ENCODE data around the gene SH3PXD2B.

SH3PXD2B gene

GRCh38 chr5:172311605-172312004, 142.7 kb downstream of the SH3PXD2B start:
- H3K4me3 ChIP-seq (ENCODE audit: control insufficient read depth, low read depth, low read length): no peak overlapping the region
- TF ChIP-seq, protein P1, sequence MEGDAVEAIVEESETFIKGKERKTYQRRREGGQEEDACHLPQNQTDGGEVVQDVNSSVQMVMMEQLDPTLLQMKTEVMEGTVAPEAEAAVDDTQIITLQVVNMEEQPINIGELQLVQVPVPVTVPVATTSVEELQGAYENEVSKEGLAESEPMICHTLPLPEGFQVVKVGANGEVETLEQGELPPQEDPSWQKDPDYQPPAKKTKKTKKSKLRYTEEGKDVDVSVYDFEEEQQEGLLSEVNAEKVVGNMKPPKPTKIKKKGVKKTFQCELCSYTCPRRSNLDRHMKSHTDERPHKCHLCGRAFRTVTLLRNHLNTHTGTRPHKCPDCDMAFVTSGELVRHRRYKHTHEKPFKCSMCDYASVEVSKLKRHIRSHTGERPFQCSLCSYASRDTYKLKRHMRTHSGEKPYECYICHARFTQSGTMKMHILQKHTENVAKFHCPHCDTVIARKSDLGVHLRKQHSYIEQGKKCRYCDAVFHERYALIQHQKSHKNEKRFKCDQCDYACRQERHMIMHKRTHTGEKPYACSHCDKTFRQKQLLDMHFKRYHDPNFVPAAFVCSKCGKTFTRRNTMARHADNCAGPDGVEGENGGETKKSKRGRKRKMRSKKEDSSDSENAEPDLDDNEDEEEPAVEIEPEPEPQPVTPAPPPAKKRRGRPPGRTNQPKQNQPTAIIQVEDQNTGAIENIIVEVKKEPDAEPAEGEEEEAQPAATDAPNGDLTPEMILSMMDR (IDR thresholded peaks at IDR 0.05; ENCODE audit: control insufficient read depth, insufficient read depth, low read depth, low read length, missing control alignments): no peak
- DNase-seq (ENCODE audit: low read depth): no peak

GRCh38 chr5:172311026-172311425, 143.3 kb downstream of the SH3PXD2B start:
- H3K4me3 ChIP-seq (ENCODE audit: control insufficient read depth, low read depth, low read length): no peak overlapping the region
- TF ChIP-seq, protein P1 (IDR thresholded peaks at IDR 0.05; ENCODE audit: control insufficient read depth, insufficient read depth, low read depth, low read length, missing control alignments): no peak
- DNase-seq (ENCODE audit: low read depth): no peak

GRCh38 chr5:172305380-172305779, 148.9 kb downstream of the SH3PXD2B start:
- no peak for DNase-seq (ENCODE audit: low read depth)
- TF ChIP-seq, protein P1 (IDR thresholded peaks at IDR 0.05; ENCODE audit: control insufficient read depth, insufficient read depth, low read depth, low read length, missing control alignments): no peak
- H3K4me3 ChIP-seq (ENCODE audit: control insufficient read depth, low read depth, low read length): no peak overlapping the region

DNA sequence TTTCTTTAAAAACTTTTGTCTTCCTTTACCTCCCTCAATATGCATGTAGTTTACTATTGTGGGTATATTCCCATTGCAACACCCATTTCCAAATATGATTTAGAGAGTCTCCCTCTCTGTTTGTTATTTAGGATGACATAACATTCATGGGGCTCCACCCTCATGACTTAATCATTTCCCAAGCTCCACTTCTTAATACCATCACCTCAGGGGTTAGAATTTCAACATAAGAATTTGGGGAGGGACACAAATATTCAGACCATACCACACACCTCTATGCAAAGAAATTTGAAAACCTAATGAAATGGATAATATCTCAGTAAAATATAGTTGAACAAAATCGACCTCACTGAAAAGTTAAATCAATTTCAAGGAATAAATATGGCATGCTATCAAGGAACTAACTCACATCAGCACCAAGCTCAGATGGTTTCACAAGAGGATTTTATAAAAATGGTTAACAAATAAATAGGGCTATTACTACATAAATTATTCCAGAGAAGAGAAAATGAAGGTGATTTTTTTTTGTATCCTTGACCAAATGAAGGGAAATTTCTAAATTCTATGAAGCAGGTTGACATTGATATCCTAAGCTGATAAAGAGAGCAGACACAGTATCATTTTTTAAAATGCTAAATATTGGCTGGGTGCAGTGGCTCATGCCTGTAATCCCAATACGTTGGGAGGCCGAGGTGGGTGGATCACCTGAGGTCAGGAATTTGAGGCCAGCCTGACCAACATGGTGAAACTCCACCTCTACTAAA, 150.6 kb downstream of the SH3PXD2B start:
- TF ChIP-seq, protein P1 (IDR thresholded peaks at IDR 0.05; ENCODE audit: control insufficient read depth, insufficient read depth, low read depth, low read length, missing control alignments): no peak
- no peak for DNase-seq (ENCODE audit: low read depth)
- H3K4me3 ChIP-seq (ENCODE audit: control insufficient read depth, low read depth, low read length): no peak overlapping the region

- no peak overlapping the region for H3K4me3 ChIP-seq (ENCODE audit: control insufficient read depth, low read depth, low read length)
- TF ChIP-seq, protein P1 (IDR thresholded peaks at IDR 0.05; ENCODE audit: control insufficient read depth, insufficient read depth, low read depth, low read length, missing control alignments): no peak
- no peak for DNase-seq (ENCODE audit: low read depth)
Observed at GRCh38 chr5:172303162-172303561, 151.2 kb downstream of the SH3PXD2B start.

GRCh38 chr5:172302047-172302710, 152.1 kb downstream of the SH3PXD2B start:
- TF ChIP-seq, protein P1 (IDR thresholded peaks at IDR 0.05; ENCODE audit: control insufficient read depth, insufficient read depth, low read depth, low read length, missing control alignments): no peak
- no peak overlapping the region for H3K4me3 ChIP-seq (ENCODE audit: control insufficient read depth, low read depth, low read length)
- DNase-seq (ENCODE audit: low read depth): no peak
